H1 (cell line): ENCODE measurements around the gene RBM5. TPM values are rescaled to one million over a fixed set of nuclear protein-coding genes. Genes with fewer than 3 reads are reported as not detected.

Experiments
- CTCF ChIA-PET: fragments of 300-600 bp; sonication (Branson Sonifier 250); formaldehyde crosslinking; loops from one replicate; lab custom pipeline; 2021; ENCODE audit not compliant: partially characterized antibody; lab: Charles Lee
- POLR2A ChIA-PET: fragments of 300-600 bp; sonication (Branson Sonifier 250); formaldehyde crosslinking; loops from one replicate; lab custom pipeline; 2021; ENCODE audit warnings: inconsistent platforms; ENCODE audit not compliant: partially characterized antibody; lab: Charles Lee
- DNase-seq, 2 experiments: peaks; one replicate each; pipeline versions ENCODE4 v3.0.0 to v3.0.0-alpha.2; 2010 to 2022; ENCODE audit warnings: low spot score in 2 of 2, low read depth in 1 of 2, mixed read lengths in 1 of 2
- FAIRE-seq: peaks from 2 replicates; lab custom pipeline; 2011; peaks lifted over from hg19 to GRCh38; lab: Jason Lieb, UNC
- H2AFZ ChIP-seq: 2 replicates; pipeline ENCODE4 v1.8.1; 2012; ENCODE audit warnings: low read length, inconsistent platforms
- H2AK5ac ChIP-seq: 2 replicates; pipeline ENCODE4 v1.6.1; 2013; ENCODE audit warnings: low read depth, low read length
- H2BK120ac ChIP-seq: replicated peaks from 2 replicates; pipeline ENCODE3; 2013; ENCODE audit warnings: low read depth, low read length, inconsistent platforms
- H2BK12ac ChIP-seq: 2 replicates; pipeline ENCODE4 v1.6.1; 2013; ENCODE audit warnings: low read depth, low read length
- H2BK15ac ChIP-seq: 2 replicates; pipeline ENCODE4 v1.6.1; 2013; ENCODE audit warnings: low read length
- H2BK20ac ChIP-seq: 2 replicates; pipeline ENCODE4 v1.6.1; 2013; ENCODE audit warnings: low read length
- H2BK5ac ChIP-seq: 2 replicates; pipeline ENCODE4 v1.6.1; 2013; ENCODE audit warnings: low read depth, low read length
- H3K14ac ChIP-seq: 2 replicates; pipeline ENCODE4 v1.6.1; 2013; ENCODE audit warnings: inconsistent platforms; ENCODE audit not compliant: insufficient read length
- H3K18ac ChIP-seq: 2 replicates; pipeline ENCODE4 v1.6.1; 2013; ENCODE audit warnings: low read length; ENCODE audit errors: extremely low read depth
- H3K23ac ChIP-seq: 2 replicates; pipeline ENCODE4 v1.6.1; 2013; ENCODE audit warnings: inconsistent platforms; ENCODE audit not compliant: insufficient read length
- H3K23me2 ChIP-seq: 2 replicates; pipeline ENCODE4 v1.6.1; 2013; ENCODE audit warnings: low read depth, low read length
- H3K27ac ChIP-seq: 2 replicates; pipeline ENCODE4 v1.6.1; 2011; ENCODE audit warnings: low read depth, low read length, inconsistent platforms
- H3K27me3 ChIP-seq, 4 experiments: replicated peaks in 1 of 4; 1 replicate in 1 of 4; 2 replicates in 3 of 4; pipeline versions ENCODE4 v1.6.1 to v1.8.1; 2011 to 2013; ENCODE audit warnings: low read length in 3 of 4, mild to moderate bottlenecking in 3 of 4, inconsistent platforms in 2 of 4, mixed read lengths in 2 of 4, moderate library complexity in 1 of 4; ENCODE audit not compliant: control insufficient read depth in 3 of 4, insufficient read depth in 3 of 4; ENCODE audit errors: extremely low read depth in 1 of 4
- H3K36me3 ChIP-seq, 4 experiments: 2 replicates each; pipeline versions ENCODE4 v1.6.1 to v1.8.1; 2011 to 2013; ENCODE audit warnings: mild to moderate bottlenecking in 4 of 4, low read length in 3 of 4, moderate library complexity in 2 of 4, control low read depth in 1 of 4, inconsistent platforms in 1 of 4; ENCODE audit not compliant: insufficient read depth in 4 of 4, control insufficient read depth in 2 of 4
- H3K4ac ChIP-seq: replicated peaks from 2 replicates; pipeline ENCODE3; 2013; ENCODE audit warnings: low read length, low read depth, mixed read lengths, inconsistent platforms; ENCODE audit not compliant: insufficient read length
- H3K4me1 ChIP-seq, 4 experiments: replicated peaks in 1 of 4; 1 replicate in 1 of 4; 2 replicates in 3 of 4; pipeline versions ENCODE4 v1.6.1 to v1.8.1; 2011 to 2013; ENCODE audit warnings: low read length in 3 of 4, inconsistent platforms in 2 of 4, mixed read lengths in 1 of 4; ENCODE audit not compliant: insufficient read depth in 4 of 4, control insufficient read depth in 3 of 4
- H3K4me2 ChIP-seq, 2 experiments: 2 replicates each; pipeline versions ENCODE4 v1.6.1 to v1.8.1; 2011 to 2013; ENCODE audit warnings: low read depth in 2 of 2, low read length in 2 of 2, control low read depth in 1 of 2, inconsistent platforms in 1 of 2, mild to moderate bottlenecking in 1 of 2; ENCODE audit not compliant: insufficient read depth in 1 of 2
- H3K4me3 ChIP-seq, 4 experiments: fragments of 200-600, 300-600 bp in 1 of 4; sonication (generic), shearing (Covaris generic), sonication (Bioruptor Twin) in 1 of 4; 2 replicates each; pipeline versions ENCODE4 v1.5.1 to v1.8.1; 2011 to 2016; ENCODE audit warnings: low read length in 4 of 4, low read depth in 3 of 4, control low read depth in 2 of 4, inconsistent platforms in 2 of 4, mild to moderate bottlenecking in 2 of 4, mixed read lengths in 1 of 4, moderate library complexity in 1 of 4; ENCODE audit not compliant: insufficient read depth in 2 of 4; ENCODE audit errors: extremely low read depth in 1 of 4
- H3K56ac ChIP-seq: replicated peaks from 2 replicates; pipeline ENCODE3; 2013; ENCODE audit warnings: low read depth, mild to moderate bottlenecking, mixed read lengths, low read length, inconsistent platforms; ENCODE audit not compliant: insufficient read length
- H3K79me1 ChIP-seq: 2 replicates; pipeline ENCODE4 v1.6.1; 2013; ENCODE audit warnings: low read depth, low read length, control low read depth
- H3K79me2 ChIP-seq, 2 experiments: 2 replicates each; pipeline versions ENCODE4 v1.6.1 to v1.8.1; 2012 to 2013; ENCODE audit warnings: low read length in 2 of 2, mild to moderate bottlenecking in 2 of 2, inconsistent platforms in 1 of 2; ENCODE audit not compliant: insufficient read depth in 2 of 2, control insufficient read depth in 1 of 2
- H3K9ac ChIP-seq, 4 experiments: replicated peaks in 1 of 4; 1 replicate in 1 of 4; 2 replicates in 3 of 4; pipeline versions ENCODE4 v1.6.1 to v1.8.1; 2011 to 2013; ENCODE audit warnings: low read depth in 3 of 4, low read length in 3 of 4, control low read depth in 2 of 4, mild to moderate bottlenecking in 2 of 4, moderate library complexity in 2 of 4, inconsistent platforms in 1 of 4; ENCODE audit errors: extremely low read depth in 1 of 4
- H3K9me3 ChIP-seq, 2 experiments: 2 replicates each; pipeline versions ENCODE4 v1.6.1 to v1.8.1; 2012 to 2013; ENCODE audit warnings: mild to moderate bottlenecking in 2 of 2, moderate library complexity in 2 of 2, control low read depth in 1 of 2, inconsistent platforms in 1 of 2, low read depth in 1 of 2, low read length in 1 of 2, mixed read lengths in 1 of 2; ENCODE audit not compliant: insufficient read depth in 2 of 2
- H4K20me1 ChIP-seq, 2 experiments: replicated peaks in 1 of 2; 2 replicates each; pipeline versions ENCODE3 to v1.8.1; 2011 to 2013; ENCODE audit warnings: inconsistent platforms in 2 of 2, low read length in 2 of 2, mild to moderate bottlenecking in 1 of 2; ENCODE audit not compliant: insufficient read depth in 2 of 2, control insufficient read depth in 1 of 2
- H4K5ac ChIP-seq: 2 replicates; pipeline ENCODE4 v1.6.1; 2013; ENCODE audit warnings: low read length, low read depth, mixed read lengths, inconsistent platforms; ENCODE audit not compliant: insufficient read length
- H4K8ac ChIP-seq: 2 replicates; pipeline ENCODE4 v1.8.0; 2013; ENCODE audit warnings: mild to moderate bottlenecking, moderate library complexity, low read length, inconsistent platforms; ENCODE audit not compliant: insufficient read depth; ENCODE audit errors: extremely low read depth
- H4K91ac ChIP-seq: replicated peaks from 2 replicates; pipeline ENCODE3; 2013; ENCODE audit warnings: low read length, mixed read lengths, inconsistent platforms; ENCODE audit not compliant: insufficient read length
- BACH1 ChIP-seq: IDR thresholded peaks from 2 replicates; pipeline ENCODE4 v1.6.1; 2012; ENCODE audit warnings: low read length, improper control_type of control experiment
- CHD2 ChIP-seq: IDR thresholded peaks from 2 replicates; pipeline ENCODE4 v1.6.1; 2012; ENCODE audit warnings: low read length, improper control_type of control experiment
- RAD21 ChIP-seq, 2 experiments: IDR thresholded peaks in 1 of 2; conservative IDR thresholded peaks in 1 of 2; 2 replicates each; pipeline ENCODE4 v1.6.1; 2011; ENCODE audit warnings: low read depth in 2 of 2, low read length in 2 of 2, improper control_type of control experiment in 1 of 2, inconsistent platforms in 1 of 2, mild to moderate bottlenecking in 1 of 2, moderate library complexity in 1 of 2
- TCF12 ChIP-seq: IDR thresholded peaks from 2 replicates; pipeline ENCODE4 v1.6.1; 2011; ENCODE audit warnings: low read depth, mild to moderate bottlenecking, low read length
- ZNF274 ChIP-seq: IDR thresholded peaks from 2 replicates; pipeline ENCODE4 v1.7.0; 2012; ENCODE audit warnings: low read length, borderline replicate concordance; ENCODE audit errors: extremely low read depth
- WGBS, 2 experiments: shearing (Covaris generic) in 1 of 2; methylation state at CpG; one replicate each; pipeline versions ENCODE4 v1.1.6 to v1.1.7; 2013 to 2015; ENCODE audit warnings: low lambda C conversion rate in 2 of 2, mixed read lengths in 2 of 2, inconsistent platforms in 1 of 2, low coverage in 1 of 2, missing lambda C conversion rate in 1 of 2; ENCODE audit not compliant: insufficient replicate concordance in 2 of 2, insufficient coverage in 1 of 2, insufficient read length in 1 of 2; ENCODE audit errors: extremely low coverage in 1 of 2, missing lambda C conversion rate in 1 of 2; 5-methylcytosine and 5-hydroxymethylcytosine counted together
- polyA plus RNA-seq, 7 experiments: library from polyadenylated mRNA; depleted of rRNA in 3 of 7; stranded (reverse) in 5 of 7; unstranded in 2 of 7; fragments of >200 nt in 5 of 7; fragments of 200-250 nt in 2 of 7; gene quantifications; 1 replicate in 5 of 7; 2 replicates in 1 of 7; 4 replicates in 1 of 7; pipeline versions ENCODE4 v1.2.1 to v1.2.3, GENCODE V29; 2011 to 2013; ENCODE audit warnings: missing spikeins in 2 of 7, mixed read lengths in 2 of 7
- total RNA-seq: library from RNA; stranded (reverse); fragmentation: NEBNext Ultra II Directional; extraction: Animal tissue kit (Norgen Biotek cat#: 25700); gene quantifications from 2 replicates; pipeline ENCODE4 v1.2.1, GENCODE V29; 2021

RBM5 gene
- total and polyA plus RNA-seq, 2 of the 8 experiments (the other 6 are each of a cell fraction or from before 2014, with no cell fraction given) = 82.7 to 144 TPM

GRCh38 chr3:50154476-50154839, 65.7 kb downstream of the RBM5 start:
- Histone ChIP-seq H2AK5ac (no peak overlapping the region), H3K4me1 (peaks cover 5 to 58% (median 40%) of the 10 kb centered on the region in 4 experiments), H3K9me3 (no peaks in the 10 kb centered on the region), H4K20me1 (peaks cover 3 to 10% of the 10 kb centered on the region in 2 experiments), H3K36me3 (0 out of 8 replicates have a peak, but pooled peaks cover 0 to 2% (median 0%) of the 10 kb centered on the region in 4 experiments), H3K23ac (no peak overlapping the region), H4K8ac (no peak overlapping the region), H3K79me1 (peaks cover 10% of the 10 kb centered on the region; the same call in 1 of the 2 replicates), H3K18ac (no peak overlapping the region; the same call in none of the 2 replicates), H2BK120ac (no peak overlapping the region), H2AFZ (no peak overlapping the region), H3K4me3 (peak overlapping the region; percentile 40 to 74 (median 56)), H3K27me3 (peaks cover 2 to 19% (median 15%) of the 10 kb centered on the region in 4 experiments; a peak in 6 of 7 replicates), H2BK15ac (no peak overlapping the region), H3K9ac (no peak overlapping the region), H2BK5ac (no peak overlapping the region), H3K27ac (no peak overlapping the region), H3K23me2 (peaks cover 17% of the 10 kb centered on the region; the same call in 1 of the 2 replicates), H3K14ac (no peak overlapping the region), H2BK20ac (no peak overlapping the region), H4K5ac (no peak overlapping the region), H3K4ac (no peak overlapping the region), H4K91ac (no peak overlapping the region), H3K79me2 (peaks cover 0 to 24% of the 10 kb centered on the region in 2 experiments; a peak in 1 of 4 replicates), H3K56ac (no peak overlapping the region), H3K4me2 (peak overlapping the region; percentile 58 to 89), H2BK12ac (peak overlapping the region; percentile 90; the same call in 1 of the 2 replicates)
- FAIRE-seq = no peak
- TF ChIP-seq ZNF274 (no peak), BACH1 (no peak), RAD21 (IDR thresholded peaks at IDR 0.05 in 1 of 2, conservative IDR thresholded peaks at IDR 0.05 in 1 of 2; ENCODE audit: low read depth in 2 of 2, low read length in 2 of 2) (peak; percentile 25 to 40; a peak in 3 of 4 replicates), TCF12 (no peak), CHD2 (no peak)
- ChIA-PET POLR2A (interaction anchor here (1.6 to 6.1 kb wide), 3 partner anchors 11 to 33 kb away, joined by 3 to 54 read pairs (median 43); no protein-coding TSS in a partner anchor), CTCF (interaction anchor here (1.1 to 5.3 kb wide), 2 partner anchors 32 to 36 kb away, joined by 3 to 54 read pairs; no protein-coding TSS in a partner anchor)
- no peak for DNase-seq
- WGBS, 2 experiments = 6% methylated on average over 28 of the region's 34 CpGs; no CpG with 5 or more reads in 1 of the 2 experiments
